ENCODE data around the gene MIER1. TPM values are rescaled to one million over a fixed set of nuclear protein-coding genes. Genes with fewer than 3 reads are reported as not detected.

MIER1 gene
- total RNA-seq, 1 donor from 2014 or later, result 15.2 TPM

DNA sequence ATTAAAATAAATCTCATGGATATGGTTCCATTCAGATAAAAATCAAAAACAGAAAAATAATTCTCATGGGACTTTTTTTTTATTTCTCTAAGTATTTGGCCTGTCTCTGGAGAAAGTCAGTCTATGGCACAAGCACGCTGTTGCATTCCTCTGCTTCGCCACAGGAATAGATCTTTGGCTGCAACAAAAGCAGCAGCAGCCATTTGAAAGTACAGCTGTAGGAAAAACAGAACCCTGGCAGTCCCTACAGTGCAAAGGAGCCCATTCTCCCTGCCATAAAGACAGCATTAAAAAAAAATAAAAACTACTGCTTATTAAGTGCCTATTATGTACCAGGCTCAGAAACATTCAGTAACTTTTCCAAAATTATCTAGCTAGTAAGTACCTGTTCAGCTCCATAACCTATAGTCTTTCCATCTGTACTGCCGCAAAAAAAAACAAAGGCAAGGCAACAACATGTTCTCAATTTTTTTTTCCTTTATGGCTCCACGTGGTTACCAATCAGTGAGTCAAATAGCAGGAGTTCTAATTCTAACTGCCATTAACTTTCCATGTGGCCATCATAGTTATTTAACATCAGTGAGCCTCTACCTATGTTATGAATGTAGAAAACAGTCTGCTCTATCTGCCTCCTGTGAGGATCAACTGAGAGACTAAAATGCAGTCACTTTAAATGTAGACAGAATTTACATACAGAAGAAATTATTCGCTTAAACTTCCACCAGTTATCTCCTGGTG, 106.5 kb downstream of the MIER1 start:
- intact Hi-C loops (cut with DNase I), result no loop called here
- DNase-seq, result no peak
- peak; percentile 95 for ATAC-seq (ENCODE audit: poor library complexity)

DNA sequence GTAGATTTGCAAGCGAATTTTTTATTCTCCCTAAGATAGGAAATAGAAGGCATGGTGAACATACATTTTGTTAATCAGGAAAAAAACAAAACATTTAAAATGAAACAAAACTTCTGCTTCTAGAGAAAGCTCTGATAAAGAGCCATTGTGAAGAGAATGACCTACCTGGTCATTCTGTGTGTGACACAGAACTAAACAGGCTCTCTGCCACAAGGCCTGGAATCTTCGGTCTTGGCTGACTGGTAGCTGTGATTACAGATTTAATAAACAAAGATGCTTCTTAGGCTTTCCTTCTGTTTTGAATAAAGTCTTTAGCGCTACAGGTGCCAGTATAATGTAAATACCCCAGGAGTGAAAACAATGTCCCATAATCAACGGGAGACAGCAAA, 107.1 kb downstream of the MIER1 start:
- intact Hi-C loops (cut with DNase I), result no loop called here
- DNase-seq (no peak), ATAC-seq (ENCODE audit: poor library complexity) (no peak)

Other genes starting within 250 kb of the MIER1 start
- gene DYNLT5, start 172.5 kb upstream of the MIER1 start, total RNA-seq, result 4.6 TPM
- gene INSL5, start 123.7 kb upstream of the MIER1 start, total RNA-seq, result not detected
- gene DNAI4, start 134 bp upstream of the MIER1 start, total RNA-seq, result 13.5 TPM
- 3.1 TPM for gene SLC35D1, start 129.2 kb downstream of the MIER1 start, total RNA-seq
- not detected for gene C1orf141, start 210.0 kb downstream of the MIER1 start, total RNA-seq
- not detected for gene IL23R, start 241.5 kb downstream of the MIER1 start, total RNA-seq

All from Right ventricle myocardium superior (tissue), 1 donor.